ENCODE data around the gene TCIRG1. TPM values are rescaled to one million over a fixed set of nuclear protein-coding genes. Genes with fewer than 3 reads are reported as not detected.
A peak's percentile ranks its signal among the peaks of the same experiment; 100 is the strongest.

The TCIRG1 gene
- total and polyA plus RNA-seq, 2 of the 13 experiments (the other 11 are each of a cell fraction or from before 2014, with no cell fraction given) = 48.0 to 69.6 TPM

- TF ChIP-seq ZNF407 (CRISPR knock-in tag; IDR thresholded peaks at IDR 0.05; ENCODE audit: not compliant biosample characterization) (no peak), TRAFD1 (CRISPR knock-in tag; IDR thresholded peaks at IDR 0.05; ENCODE audit: borderline replicate concordance) (no peak), TFE3 (CRISPR knock-in tag; IDR thresholded peaks at IDR 0.05) (peak; percentile 83), SMARCE1 (IDR thresholded peaks at IDR 0.05; ENCODE audit: borderline replicate concordance) (no peak), E2F5 (CRISPR knock-in tag; conservative IDR thresholded peaks at IDR 0.05) (no peak), IRF1 (CRISPR knock-in tag; IDR thresholded peaks at IDR 0.05; ENCODE audit: low read depth) (no peak), SATB2 (CRISPR knock-in tag; IDR thresholded peaks at IDR 0.05) (no peak), JUN (CRISPR knock-in tag; IDR thresholded peaks at IDR 0.05) (peak; percentile 71), USF2 (IDR thresholded peaks at IDR 0.05; ENCODE audit: low read depth, low read length) (no peak), USF2 (CRISPR knock-in tag; IDR thresholded peaks at IDR 0.05; ENCODE audit: borderline replicate concordance) (no peak), HOXD1 (CRISPR knock-in tag; IDR thresholded peaks at IDR 0.05) (peak; percentile 70; the same call in 1 of the 2 replicates), SOX5 (CRISPR knock-in tag; IDR thresholded peaks at IDR 0.05; ENCODE audit: borderline replicate concordance) (peak; percentile 89)
Observed at GRCh38 chr11:68099474-68100405, 60.9 kb downstream of the TCIRG1 start (continued).

Measured in HepG2 (cell line).